SKM-1 treated with dmso at 0.1 percent for 144 hours (cell line): Measurements from ENCODE around the gene INTU.

Experiments used
- DNase-seq: peaks from one replicate; lab custom pipeline; 2025; ENCODE audit not compliant: unreplicated experiment; lab: John Stamatoyannopoulos, UW

INTU gene

GRCh38 chr4:127741247-127741646, 108.5 kb downstream of the INTU start:
- no peak for DNase-seq

DNA sequence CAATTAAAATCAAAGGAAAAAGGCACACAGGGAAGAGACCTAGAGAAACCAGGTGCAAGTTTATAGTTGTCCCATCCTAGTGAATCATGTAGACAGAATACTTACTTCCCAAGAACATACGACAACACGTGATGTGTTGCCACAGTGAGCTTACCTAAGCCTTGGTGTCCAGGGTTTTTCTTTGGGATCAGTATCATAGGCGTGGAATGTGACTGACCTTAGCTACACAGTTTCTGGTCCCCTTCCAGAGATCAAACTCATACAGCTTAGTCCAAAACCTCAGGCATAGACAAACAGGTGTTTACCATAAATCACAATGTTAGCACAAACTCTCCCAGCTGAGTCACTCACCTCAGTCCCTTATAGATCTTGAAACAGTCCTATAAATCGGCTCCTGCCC, 115.1 kb downstream of the INTU start:
- no peak for DNase-seq

- DNase-seq = no peak
Measured at GRCh38 chr4:127748957-127749356, 116.2 kb downstream of the INTU start.

- no peak for DNase-seq
Measured at GRCh38 chr4:127756906-127757305, 124.1 kb downstream of the INTU start.

GRCh38 chr4:127759228-127759820, 126.6 kb downstream of the INTU start:
- no peak for DNase-seq

GRCh38 chr4:127759893-127760292, 127.1 kb downstream of the INTU start:
- DNase-seq = no peak

GRCh38 chr4:127771535-127772275, 138.9 kb downstream of the INTU start:
- DNase-seq = no peak

- no peak for DNase-seq
Measured at GRCh38 chr4:127772769-127773671, 140.3 kb downstream of the INTU start.

- no peak for DNase-seq
Measured at GRCh38 chr4:127775843-127776242, 143.1 kb downstream of the INTU start.
